GM19043 (cell line): ENCODE data around the gene HMOX1.

Experiments
- ATAC-seq: cut with Tn5 transposase; IDR thresholded peaks from one replicate; pipeline ENCODE4 v1.9.1; 2021; ENCODE audit warnings: low read depth; ENCODE audit not compliant: unreplicated experiment

The HMOX1 gene

DNA sequence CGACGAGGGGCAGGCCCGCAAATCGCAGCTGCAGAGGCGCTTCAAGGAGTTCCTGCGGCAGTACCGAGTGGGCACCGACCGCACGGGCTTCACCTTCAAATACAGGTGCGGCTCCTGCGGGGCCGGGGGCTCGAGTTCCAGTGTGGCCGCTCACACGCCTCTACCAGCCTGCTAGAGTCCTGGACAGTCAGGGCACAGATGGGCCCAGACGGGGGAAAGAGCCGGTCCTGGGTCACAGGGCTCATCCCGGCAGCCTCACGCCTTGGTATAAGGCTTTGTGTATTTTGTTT, 19.6 kb downstream of the HMOX1 start:
- no peak for ATAC-seq

DNA sequence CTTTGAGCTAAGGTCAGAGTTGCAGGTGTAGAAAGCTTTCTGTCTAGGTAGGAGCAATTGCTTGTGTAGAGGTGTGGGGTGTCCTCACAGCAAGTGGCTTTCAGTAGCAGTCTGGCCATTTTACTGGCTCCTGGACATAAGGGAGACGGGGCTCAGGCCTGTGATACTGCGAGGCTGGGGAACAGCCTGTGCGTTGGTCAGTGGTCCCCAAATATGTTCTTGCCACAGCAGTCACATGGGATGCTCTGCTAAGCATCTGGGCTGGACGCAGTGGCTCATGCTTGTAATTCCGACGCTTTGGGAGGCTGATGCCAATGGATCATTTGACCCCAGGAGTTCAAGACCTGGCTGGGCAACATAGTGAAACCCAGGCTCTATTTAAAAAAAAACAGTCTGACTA, 21.0 kb downstream of the HMOX1 start:
- no peak for ATAC-seq

DNA sequence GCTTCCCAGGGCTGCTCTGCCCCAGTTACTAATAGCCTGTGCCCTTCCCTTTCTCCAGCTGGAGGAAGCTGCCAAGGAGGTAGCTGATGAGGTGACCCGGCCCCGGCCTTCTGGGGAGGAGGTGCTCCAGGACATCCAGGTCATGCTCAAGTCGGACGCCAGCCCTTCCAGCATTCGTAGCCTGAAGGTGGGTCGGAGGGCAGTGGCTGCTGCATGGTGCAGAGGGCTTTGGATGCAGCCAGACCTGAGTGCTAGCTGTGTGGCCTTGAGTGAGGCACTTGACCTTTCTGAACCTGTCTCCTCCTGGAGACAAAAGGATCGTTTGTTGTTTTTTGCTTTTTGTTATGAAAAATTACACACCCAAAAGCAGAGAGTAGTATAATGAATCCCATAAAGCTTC, 22.5 kb downstream of the HMOX1 start:
- ATAC-seq: no peak

DNA sequence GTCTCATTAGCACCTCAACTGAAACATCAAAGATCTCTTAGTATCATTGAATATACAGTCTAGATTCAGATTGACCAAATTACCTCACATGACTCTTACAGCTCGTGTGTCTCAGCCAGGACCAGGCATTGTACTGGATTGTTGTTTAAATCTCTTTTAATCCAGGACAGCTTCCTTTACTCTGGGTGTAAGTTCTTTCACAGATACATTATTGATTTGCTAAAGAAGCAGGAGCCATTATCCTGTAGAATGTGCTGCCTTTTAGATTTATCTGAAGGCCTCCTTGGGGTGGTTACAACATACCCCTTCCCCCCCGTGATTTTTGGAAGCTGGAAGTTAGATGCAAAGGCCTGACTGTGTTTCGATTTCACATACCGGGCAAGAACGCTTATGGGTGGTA, 23.3 kb downstream of the HMOX1 start:
- no peak for ATAC-seq

DNA sequence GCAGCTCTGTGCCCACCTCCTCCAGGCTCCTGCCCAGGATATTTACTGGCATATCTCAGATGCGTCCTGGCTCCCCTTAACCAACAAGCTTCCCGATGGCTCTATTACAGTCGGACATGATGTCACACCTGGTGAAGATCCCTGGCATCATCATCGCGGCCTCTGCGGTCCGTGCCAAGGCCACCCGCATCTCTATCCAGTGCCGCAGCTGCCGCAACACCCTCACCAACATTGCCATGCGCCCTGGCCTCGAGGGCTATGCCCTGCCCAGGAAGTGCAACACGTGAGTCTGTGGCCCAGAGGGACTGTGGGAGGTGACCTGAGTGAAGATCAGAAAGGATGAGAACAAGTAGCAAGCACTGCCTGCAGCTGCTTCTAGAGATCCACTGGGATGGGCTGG, 25.5 kb downstream of the HMOX1 start:
- ATAC-seq: no peak

DNA sequence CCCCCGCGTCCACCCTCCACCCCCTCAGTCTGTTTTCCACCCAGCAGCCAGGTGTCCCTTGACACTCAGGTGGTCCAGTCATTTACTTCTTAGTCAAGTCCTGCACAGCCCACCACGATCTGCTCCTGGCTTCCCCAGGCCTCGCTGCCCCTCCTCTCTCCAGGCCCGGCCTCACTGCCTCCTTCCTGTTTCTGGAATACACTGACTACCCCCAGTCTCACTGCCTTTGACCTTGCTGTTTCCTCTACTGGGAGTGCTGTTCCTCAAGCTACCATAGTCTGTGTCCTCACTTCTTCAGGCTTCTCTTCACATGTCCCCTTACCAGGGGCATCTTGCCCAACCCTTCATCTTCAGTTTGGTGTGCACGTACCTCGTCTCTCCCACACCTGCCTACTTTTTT, 26.5 kb downstream of the HMOX1 start:
- ATAC-seq: no peak

DNA sequence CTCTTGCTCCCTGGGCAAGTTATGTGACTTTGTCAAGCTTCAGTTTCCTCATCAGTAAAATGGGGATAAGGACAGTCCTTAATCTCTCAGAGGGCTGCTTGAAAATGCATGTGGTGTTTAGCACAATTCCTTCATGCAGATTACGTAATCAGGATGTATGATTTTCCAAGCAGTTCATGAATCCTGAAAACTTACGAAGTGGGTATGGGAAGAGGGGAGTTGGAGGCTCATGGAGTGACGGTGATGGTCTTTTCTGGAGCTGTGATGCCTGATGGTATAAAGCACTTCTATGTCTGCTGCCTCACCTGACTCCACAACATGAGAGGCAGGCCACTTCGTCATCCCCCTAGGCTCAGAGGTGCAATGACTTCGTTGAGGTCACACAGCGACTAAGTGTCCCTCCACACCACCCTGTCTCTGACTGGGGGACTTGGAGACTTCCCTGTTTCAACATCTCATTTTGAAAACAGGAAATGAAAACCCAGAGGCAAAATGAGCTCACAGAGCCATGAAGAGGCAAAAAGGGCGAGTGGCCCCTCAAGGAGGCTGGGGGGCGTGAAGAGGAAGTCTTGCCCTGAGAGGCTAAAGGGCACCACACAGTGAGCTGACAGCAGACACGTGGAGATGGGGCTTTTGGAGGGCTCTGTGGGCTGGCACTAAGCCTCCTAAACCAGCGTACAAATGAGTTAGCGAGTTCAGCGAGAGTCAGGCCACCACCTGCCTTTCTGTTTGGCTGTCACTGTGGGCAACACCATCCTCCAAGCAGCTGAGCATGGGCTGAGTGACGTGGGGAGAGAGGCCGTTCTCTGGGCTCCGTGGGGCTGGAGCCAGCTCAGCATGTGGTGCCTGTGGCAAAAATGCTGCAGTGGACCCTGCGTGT, 29.1 kb downstream of the HMOX1 start:
- peak; percentile 63 for ATAC-seq

DNA sequence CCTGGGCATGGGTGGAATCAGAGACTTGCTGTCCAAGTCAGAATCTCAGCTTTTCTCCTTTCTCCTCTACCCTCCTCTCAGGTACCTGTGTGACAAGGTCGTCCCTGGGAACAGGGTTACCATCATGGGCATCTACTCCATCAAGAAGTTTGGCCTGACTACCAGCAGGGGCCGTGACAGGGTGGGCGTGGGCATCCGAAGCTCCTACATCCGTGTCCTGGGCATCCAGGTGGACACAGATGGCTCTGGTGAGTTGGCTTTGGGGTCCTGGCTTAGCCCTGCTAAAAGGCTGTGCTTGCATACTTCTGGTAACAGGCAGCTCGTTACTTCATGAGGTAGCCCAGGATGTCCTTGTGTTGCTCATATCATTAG, 29.8 kb downstream of the HMOX1 start:
- ATAC-seq: no peak

DNA sequence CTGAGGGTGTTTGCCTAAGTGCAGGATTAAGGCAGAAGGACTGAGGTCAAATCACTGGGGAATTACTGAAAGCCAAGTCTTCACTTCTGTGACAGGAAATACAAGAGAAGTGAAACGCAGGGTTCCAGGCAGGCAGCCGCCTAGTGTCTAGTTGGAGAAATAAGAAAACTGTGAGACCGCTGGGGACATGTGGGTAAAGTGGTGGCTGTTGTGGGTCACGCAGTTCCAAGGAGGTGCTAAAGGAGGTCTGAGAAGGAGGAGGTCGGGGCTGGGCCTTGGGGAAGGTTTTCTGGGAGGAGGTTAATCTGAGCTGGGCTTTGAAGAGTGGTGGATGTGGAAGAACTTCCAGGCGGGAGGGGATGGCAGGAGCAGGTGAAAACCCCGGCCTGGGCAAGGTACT, 30.2 kb downstream of the HMOX1 start:
- no peak for ATAC-seq

DNA sequence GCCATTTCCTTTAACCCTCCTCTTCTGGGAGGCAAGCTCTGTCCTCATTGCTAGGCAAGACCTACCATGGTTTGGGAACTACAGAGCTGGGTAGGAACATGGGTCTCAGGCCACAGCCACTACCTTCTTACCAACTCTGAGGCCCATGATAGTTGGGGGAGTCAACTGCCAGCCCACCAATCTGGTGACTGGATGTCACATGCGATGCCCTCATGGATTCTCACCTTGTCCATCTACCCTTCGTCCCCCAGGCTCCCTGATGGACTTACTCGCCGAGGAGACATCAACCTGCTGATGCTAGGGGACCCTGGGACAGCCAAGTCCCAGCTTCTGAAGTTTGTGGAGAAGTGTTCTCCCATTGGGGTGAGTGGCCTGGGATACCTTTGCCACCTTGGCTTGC, 32.7 kb downstream of the HMOX1 start:
- ATAC-seq: no peak

DNA sequence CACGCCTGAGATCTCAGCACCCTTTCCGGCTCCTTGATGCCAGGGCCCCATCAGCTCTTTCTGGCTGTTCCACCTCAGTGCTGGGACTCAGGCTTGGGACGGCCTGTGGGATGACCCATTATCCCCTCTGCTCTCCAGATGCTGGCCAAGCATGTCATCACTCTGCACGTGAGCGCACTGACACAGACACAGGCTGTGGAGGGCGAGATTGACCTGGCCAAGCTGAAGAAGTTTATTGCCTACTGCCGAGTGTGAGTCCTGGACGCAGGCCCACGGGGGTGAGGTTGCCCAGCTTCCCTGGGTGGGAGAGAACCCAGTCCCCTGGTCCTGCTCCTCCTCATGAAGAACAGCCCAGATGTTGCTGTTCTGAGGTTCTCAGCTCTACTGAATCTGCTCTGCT, 36.7 kb downstream of the HMOX1 start:
- no peak for ATAC-seq

DNA sequence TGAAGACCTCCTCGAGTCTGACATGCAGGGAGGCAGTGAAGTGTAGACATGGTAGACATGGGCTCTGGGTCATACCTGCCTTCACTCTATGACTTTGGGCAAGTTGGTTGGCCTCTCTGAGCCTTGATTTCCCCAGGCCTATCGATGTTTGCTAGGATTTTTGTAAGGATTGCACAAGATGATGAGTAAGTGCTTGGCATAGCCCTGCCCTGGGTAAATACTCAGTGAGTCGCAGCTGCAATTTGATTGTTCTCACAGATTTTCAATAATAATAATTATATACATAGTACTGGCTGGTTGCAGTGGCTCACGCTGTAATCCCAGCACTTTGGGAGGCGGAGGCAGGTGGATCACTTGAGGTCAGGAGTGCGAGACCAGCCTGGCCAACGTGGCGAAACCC, 37.2 kb downstream of the HMOX1 start:
- no peak for ATAC-seq

DNA sequence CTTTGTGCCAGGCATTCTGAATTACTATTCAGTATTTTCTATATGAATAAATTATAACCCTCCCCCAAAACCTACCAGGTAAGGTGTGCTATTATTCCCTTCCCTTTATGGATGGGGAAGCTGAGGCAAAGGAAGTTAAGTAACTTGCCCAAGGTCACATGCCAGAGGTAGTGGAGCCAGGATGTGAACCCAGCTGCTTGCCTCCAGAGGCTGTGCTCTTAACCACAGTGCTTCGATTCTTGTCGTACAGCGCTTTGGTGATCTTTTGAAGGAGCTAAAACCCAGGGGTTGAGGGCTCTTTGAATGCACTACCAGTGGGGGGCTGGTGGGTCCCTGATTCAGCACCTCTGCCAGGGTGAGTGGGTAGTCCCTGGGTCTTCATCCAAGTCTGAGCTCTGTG, 37.8 kb downstream of the HMOX1 start:
- no peak for ATAC-seq

DNA sequence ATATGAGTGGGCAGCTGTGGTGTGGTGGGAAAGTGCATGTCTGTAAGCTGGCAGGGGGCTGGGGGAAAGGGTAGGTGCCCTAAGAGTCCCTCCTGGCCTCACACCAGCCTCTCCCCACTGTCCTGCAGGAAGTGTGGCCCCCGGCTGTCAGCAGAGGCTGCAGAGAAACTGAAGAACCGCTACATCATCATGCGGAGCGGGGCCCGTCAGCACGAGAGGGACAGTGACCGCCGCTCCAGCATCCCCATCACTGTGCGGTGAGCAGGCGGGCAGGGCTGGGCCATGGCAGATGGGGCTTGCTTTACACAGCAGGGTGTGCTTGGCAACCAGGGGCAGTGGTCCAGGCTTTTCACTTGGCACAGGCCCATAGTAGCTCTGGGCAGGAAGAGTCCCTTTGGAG, 38.9 kb downstream of the HMOX1 start:
- ATAC-seq: no peak

DNA sequence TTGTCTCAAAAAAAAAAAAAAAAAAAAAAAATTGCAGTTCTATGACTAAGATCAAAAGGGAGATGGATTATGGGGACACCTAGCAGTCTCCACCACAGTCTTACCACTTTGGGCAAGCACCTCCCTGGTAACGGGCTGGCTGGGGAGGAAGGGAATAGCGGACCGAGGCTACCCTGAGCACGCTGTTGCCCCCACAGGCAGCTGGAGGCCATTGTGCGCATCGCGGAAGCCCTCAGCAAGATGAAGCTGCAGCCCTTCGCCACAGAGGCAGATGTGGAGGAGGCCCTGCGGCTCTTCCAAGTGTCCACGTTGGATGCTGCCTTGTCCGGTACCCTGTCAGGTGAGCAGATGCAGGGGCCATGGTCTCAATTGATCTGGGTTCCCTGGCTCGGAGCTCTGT, 40.2 kb downstream of the HMOX1 start:
- ATAC-seq: no peak

DNA sequence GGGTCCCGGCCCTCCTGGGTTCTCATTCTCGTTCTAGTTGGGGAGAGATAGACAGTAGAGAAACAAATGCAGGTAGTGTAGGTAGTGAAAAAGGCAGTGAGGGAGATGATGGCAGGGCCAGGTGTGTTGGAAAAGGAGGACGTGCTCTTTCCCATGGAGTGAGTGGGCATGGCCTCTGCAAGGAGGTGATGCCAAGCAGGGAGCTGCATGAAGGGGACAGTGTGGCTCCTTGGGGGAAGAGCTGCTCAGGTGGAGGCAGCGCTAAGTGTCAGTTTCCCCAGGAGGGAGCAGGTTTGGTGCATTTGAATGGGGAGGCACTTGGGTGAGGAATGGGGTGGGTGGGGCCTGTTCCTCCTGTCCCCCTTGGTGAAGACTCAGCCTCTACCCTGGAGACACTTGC, 41.2 kb downstream of the HMOX1 start:
- no peak for ATAC-seq

DNA sequence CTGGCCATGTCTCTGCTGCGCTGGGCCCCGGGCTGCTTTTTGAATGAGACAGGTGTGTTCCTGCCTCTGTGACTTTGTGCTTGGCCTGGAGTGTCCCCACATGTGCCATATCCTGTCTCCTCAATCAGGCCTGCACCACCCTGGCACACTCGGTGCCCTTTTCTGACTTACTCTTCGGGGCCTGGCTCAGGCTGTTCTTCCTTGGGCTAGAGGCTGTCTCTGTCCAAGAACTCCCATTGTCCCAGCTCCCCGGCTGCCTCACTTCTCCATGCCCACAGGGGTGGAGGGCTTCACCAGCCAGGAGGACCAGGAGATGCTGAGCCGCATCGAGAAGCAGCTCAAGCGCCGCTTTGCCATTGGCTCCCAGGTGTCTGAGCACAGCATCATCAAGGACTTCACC, 42.0 kb downstream of the HMOX1 start:
- ATAC-seq: no peak

DNA sequence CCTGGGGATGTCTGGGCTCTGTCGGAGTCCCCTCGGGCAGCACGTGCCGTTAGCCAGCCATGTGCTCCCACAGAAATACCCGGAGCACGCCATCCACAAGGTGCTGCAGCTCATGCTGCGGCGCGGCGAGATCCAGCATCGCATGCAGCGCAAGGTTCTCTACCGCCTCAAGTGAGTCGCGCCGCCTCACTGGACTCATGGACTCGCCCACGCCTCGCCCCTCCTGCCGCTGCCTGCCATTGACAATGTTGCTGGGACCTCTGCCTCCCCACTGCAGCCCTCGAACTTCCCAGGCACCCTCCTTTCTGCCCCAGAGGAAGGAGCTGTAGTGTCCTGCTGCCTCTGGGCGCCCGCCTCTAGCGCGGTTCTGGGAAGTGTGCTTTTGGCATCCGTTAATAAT, 43.2 kb downstream of the HMOX1 start:
- ATAC-seq: no peak

DNA sequence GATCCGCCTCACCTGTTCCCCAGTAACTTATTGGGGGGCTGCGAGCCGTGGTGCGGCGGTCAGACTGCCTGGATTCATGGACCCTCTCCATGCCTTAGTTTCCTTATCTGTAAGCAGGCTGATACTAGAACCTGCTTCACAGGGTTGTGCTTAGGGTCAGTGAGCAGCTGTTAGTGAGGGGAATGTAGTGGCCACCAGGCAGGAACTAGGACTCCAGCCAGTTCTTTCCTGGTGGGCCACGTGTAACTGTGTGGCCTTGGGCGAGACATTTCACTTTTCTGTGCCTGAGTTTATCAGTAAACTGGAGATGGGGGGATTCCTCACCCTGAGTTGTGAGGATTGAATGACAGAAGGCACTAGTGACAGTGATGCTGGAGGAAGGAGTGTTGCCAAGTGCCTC, 43.9 kb downstream of the HMOX1 start:
- ATAC-seq: no peak

DNA sequence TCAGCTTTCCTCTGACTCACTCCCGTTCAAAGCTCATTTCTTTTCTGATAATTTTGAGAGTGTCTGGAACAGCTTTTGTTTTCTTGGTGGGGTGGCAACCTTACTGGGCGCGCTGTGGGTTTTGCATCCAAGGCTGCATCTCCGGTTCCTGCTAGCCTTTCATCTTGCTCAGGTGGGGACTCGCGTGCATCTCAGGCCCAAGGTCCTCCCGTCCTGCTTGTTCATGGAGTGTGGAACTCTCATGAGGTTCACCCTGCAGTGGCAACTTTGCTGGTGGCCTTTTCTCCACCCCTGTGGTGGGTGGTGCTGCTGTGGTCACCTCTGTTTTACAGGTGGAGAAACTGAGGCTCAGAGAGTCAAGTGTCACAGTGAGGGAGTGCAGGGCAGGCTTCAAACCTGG, 44.6 kb downstream of the HMOX1 start:
- no peak for ATAC-seq

DNA sequence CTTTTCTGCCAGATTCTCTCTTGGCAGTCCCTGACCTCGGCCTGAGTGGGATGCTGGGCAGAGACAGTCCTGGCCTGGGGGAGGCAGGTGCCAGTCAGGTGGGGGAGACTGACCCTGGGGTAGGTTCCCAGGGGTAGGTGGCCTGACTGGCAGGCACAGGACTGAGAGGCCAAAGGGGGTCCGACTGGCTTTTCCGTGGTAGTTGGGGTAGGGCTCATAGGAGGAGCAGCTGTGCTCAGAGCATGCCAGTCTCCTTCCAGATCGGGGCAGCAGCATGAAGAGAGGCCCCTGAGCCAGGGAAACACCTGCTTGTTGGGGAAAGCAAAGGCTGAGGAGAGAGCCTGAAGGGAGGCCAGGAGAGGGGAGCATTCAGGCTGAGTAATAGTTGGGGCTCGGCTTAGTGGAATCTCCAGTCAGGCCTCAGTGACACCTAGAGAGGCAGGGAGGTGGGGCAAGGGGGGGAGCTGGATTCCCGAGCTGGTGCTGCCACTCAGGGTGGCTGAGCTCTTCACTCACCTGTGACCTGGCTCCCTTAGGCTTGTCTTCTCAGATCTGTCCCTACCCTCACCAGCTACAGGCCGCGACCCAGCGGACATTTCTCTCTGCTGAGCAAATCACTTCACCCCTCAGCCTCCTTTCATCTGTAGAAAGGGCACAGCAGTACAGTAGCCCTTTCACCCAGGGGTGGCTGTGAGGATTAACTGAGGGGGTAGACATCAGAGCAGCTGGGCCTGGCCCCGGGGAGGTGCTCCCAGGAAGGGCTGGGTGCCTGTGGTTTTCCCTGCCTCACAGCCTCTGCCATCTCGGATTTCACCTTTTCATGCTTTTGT, 45.3 kb downstream of the HMOX1 start:
- ATAC-seq: no peak

DNA sequence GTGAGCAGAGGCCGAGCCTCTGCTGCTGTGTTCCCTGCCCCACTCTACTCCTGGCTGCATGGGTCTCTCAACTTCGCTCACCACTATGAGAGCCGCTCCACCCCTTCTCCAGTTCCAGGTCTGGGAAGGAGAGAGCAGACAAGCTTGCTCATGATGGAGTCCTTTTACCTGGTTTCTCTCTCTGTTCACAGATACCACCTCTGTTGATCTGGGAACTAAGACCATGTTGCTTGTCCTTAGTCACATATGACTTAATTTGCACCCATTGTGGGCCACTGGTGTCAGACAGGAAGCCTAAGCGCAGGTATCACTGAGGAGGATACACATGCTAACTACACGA, 45.9 kb downstream of the HMOX1 start:
- ATAC-seq: no peak
